Mucosa of descending colon (tissue), 3 donors: Measurements from ENCODE around the gene ZFP1. TPM values are rescaled to one million over a fixed set of nuclear protein-coding genes. Genes with fewer than 3 reads are reported as not detected.

Experiments used
- ATAC-seq: fragments of 200-7000 bp; cut with Tn5 transposase; one replicate; pipeline ENCODE4 v1.9.1; 2020; ENCODE audit warnings: mild to moderate bottlenecking, moderate library complexity
- DNase-seq, 3 donors: peaks; one replicate each; pipeline ENCODE4 v3.0.0-alpha.2; 2020
- H3K36me3 ChIP-seq: fragments of 200-600 bp; one replicate; pipeline ENCODE4 v1.8.0; 2021; ENCODE audit warnings: low read depth, mild to moderate bottlenecking
- H3K4me1 ChIP-seq: fragments of 200-600 bp; one replicate; pipeline ENCODE4 v1.8.0; 2021; ENCODE audit warnings: low read depth, mild to moderate bottlenecking
- H3K4me3 ChIP-seq: fragments of 200-600 bp; one replicate; pipeline ENCODE4 v1.8.0; 2021; ENCODE audit warnings: mild to moderate bottlenecking
- H3K9me3 ChIP-seq: fragments of 200-600 bp; one replicate; pipeline ENCODE4 v1.8.0; 2021; ENCODE audit warnings: mild to moderate bottlenecking
- intact Hi-C, 2 donors: fragments of 100-400 bp; cut with DNase I in 1 of 2; cut with micrococcal nuclease in 1 of 2; formaldehyde crosslinking; loops; one replicate each; pipeline versions ENCODE4 v1.11.0 to v1.11.1; 2022; cut with DNase I, micrococcal nuclease
- total RNA-seq, 3 donors: library from RNA; stranded (reverse); fragmentation: NEBNext Ultra II Directional in 2 of 3; extraction: Animal tissue kit (Norgen Biotek cat#: 25700) in 2 of 3; gene quantifications; one replicate each; pipeline versions ENCODE4 v1.2.1 to v1.2.4, GENCODE V29; 2021 to 2023
- TF ChIP-seq, protein P1 (sequence below): fragments of 200-600 bp; IDR thresholded peaks from one replicate; pipeline ENCODE4 v1.8.0; 2022; ENCODE audit warnings: antibody characterized with exemption, mild to moderate bottlenecking
- donor health status: DM: no; HTN: no; CAD: no; lungs with moderate emphysema.
- donor health status: DM: no; HTN: no; CAD: no.
- donor health status: DM: no; HTN: yes; CAD: no.

ZFP1 gene
- total RNA-seq, 3 donors from 2014 or later = 5.6 to 17.0 (median 6.9) TPM

DNA sequence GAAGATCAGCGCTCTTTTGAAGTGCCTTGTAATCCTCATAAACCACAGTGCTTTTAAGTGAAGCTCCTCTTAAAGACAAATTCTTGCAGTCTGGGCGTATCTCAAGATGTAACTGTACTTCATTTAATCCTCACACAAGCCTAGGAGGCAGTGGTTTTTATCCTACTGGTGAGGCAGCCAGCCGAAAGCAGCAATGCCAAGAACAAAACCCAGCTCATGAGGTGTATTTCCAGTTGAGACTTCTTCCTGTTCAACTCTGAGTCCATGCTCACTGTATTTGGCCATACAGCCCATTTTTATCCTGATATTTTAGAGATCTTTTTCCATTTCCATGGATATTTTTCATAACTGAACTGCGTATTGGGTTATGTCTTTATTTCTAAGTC is 44.9 kb downstream of the ZFP1 start:
- TF ChIP-seq, protein P1, sequence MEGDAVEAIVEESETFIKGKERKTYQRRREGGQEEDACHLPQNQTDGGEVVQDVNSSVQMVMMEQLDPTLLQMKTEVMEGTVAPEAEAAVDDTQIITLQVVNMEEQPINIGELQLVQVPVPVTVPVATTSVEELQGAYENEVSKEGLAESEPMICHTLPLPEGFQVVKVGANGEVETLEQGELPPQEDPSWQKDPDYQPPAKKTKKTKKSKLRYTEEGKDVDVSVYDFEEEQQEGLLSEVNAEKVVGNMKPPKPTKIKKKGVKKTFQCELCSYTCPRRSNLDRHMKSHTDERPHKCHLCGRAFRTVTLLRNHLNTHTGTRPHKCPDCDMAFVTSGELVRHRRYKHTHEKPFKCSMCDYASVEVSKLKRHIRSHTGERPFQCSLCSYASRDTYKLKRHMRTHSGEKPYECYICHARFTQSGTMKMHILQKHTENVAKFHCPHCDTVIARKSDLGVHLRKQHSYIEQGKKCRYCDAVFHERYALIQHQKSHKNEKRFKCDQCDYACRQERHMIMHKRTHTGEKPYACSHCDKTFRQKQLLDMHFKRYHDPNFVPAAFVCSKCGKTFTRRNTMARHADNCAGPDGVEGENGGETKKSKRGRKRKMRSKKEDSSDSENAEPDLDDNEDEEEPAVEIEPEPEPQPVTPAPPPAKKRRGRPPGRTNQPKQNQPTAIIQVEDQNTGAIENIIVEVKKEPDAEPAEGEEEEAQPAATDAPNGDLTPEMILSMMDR = no peak
- no peak overlapping the region for H3K4me3 ChIP-seq
- no peak for DNase-seq

DNA sequence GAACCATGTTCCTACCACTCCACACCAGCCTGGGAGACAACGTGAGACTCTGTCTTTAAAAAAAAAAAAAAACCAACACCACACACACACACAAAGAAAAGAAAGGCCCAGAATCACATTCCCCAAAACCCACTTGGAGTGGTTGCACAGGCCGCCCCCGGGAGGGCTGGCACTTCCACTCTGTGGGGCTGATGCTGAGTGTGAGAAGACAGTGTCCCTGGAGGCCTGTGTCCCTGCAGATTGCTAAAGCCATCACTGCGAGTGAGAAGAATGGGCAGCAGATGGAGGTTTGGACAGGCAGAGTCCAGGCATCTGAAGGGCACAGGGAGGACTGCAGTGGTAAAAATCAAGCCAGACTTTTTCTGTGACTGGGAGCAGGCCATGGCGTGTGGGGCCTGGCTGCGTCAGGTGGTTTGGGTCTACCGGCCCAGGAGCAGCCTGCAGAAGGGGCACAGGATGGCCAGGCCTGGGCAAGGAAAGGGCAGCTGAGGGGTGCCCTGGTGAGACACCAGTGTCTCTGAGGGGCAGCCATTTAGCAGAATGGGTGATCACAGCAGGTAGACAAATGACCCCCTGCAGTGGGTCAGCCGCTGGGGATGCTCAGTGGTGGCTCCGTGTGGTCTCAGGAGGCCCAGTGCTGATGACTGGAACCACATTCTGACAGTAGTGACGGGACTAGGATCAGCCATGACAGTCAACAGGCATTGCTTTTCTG is 45.6 kb downstream of the ZFP1 start:
- intact Hi-C loops = loop anchor here (10.0 kb wide), 2 partner anchors 201 to 271 kb away; partner anchors contain the start of gene TMEM170A (in 1 of the 2)
- TF ChIP-seq, protein P1 = no peak
- Histone ChIP-seq H3K4me3 (no peak overlapping the region), H3K4me1 (peaks cover 11% of the 10 kb centered on the region), H3K9me3 (no peaks in the 10 kb centered on the region), H3K36me3 (no peaks in the 10 kb centered on the region)
- ATAC-seq (no peak), DNase-seq (no peak)

More for the DNA sequence above, 44.9 kb downstream of the ZFP1 start:
- H3K36me3 ChIP-seq = no peaks in the 10 kb centered on the region
- H3K4me1 ChIP-seq = peaks cover 10% of the 10 kb centered on the region
- intact Hi-C loops = loop anchor here (10.0 kb wide), 2 partner anchors 202 to 272 kb away; partner anchors contain the start of gene TMEM170A (in 1 of the 2)
- H3K9me3 ChIP-seq = no peaks in the 10 kb centered on the region
- no peak for ATAC-seq

DNA sequence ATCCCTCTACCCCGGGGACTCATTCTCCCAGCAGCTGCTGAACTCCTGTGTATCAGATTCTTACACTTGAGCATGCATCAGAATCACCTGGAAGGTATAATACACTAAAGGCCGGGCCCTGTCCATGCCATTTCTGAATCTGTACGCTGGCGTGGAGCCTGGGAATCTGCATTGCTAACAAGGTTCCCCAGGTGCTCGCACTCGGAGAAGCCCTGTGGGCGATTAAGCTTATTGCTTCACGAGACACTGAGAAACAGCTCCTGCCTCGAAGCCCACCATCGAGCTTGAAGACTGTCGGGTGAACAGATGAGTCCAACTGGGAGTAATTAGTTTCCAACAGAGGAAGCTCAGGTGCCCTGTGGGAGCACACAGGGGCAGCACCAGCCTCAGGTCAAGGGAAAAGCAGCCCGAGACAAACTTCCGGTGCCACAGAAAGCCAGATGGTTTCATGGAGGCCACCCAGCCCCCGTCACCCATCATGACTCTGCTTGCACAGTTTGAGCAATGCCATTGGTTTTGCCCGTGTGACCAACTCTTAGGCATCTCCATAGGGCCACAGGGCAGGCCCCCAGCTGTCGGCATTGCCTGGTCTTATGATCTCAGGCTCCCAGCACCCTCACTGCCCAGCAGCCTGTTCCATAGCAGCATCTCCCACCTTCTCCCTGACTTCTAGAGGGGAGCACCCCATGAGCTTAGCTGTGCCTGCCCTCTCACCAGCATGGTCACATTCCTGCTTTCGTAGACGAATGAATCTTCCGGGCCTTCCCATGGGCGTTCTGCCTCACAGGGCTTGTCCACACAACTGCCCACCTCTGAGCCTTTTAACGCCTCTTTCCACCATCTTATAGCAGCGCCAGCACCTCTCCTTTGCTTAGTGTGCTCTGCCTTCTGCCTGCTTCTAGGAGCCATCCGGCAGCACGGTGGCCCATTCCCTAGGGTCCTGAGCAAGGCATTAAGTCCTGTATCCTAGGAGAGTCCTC is 47.8 kb downstream of the ZFP1 start:
- ATAC-seq (no peak), DNase-seq (no peak)
- no peak overlapping the region for H3K4me3 ChIP-seq
- H3K4me1 ChIP-seq = peaks cover 11% of the 10 kb centered on the region
- no peaks in the 10 kb centered on the region for H3K36me3 ChIP-seq
- no peaks in the 10 kb centered on the region for H3K9me3 ChIP-seq
- TF ChIP-seq, protein P1 = no peak
- intact Hi-C loops = loop anchor here (10.0 kb wide), 2 partner anchors 199 to 269 kb away; partner anchors contain the start of gene TMEM170A (in 1 of the 2)

DNA sequence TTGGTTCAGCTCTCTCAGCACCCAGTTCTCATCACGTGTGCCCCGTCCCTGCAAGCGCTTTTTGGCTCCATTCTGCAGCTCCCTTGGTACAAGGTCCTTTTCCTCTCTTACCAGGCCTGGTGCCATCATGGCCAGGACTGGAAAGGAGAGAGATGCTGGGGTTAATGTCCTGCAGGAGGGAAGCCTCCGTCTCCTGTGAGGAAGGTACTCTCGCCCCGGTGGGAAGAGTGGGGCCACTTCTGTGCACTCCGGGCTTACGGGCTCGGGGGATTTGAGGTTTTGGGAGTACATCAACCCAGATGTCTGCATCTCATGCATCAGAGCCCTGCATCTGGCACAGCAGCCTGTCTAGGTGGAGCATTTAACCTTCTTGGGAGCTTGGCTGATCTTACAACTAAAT is 48.5 kb downstream of the ZFP1 start:
- no peaks in the 10 kb centered on the region for H3K9me3 ChIP-seq
- ATAC-seq (no peak), DNase-seq (no peak)
- H3K36me3 ChIP-seq = no peaks in the 10 kb centered on the region
- peaks cover 11% of the 10 kb centered on the region for H3K4me1 ChIP-seq
- TF ChIP-seq, protein P1 = no peak
- no peak overlapping the region for H3K4me3 ChIP-seq
- intact Hi-C loops = loop anchor here (10.0 kb wide), 2 partner anchors 198 to 268 kb away; partner anchors contain the start of gene TMEM170A (in 1 of the 2)

DNA sequence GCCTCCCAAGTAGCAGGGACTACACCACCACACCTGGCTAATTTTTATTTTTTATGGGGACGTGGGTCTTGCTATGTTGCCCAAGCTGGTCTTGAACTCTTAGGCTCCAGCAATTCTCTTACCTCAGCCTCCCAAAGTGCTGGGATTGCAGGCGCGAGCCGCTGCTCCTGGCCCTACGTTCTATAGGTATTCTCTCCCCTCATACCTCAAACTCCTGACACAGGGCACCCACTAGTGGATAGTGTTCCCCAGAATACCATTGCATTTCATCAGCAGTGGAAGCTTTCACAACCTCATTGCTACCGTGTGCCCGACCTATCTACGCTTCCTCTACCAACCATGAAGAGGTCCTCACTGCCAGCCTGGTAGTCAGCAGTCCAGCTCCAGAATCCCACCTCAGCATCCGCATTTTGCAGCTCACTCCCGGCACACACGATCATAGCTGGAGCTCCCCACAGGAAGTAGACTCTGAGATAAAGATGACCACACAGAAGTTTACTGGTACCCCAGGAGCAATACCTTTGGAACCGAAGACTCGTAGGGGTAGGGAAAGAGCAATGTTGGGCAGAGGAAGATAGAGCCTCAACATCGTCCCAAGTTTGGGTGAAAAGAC is 49.3 kb downstream of the ZFP1 start:
- ATAC-seq (no peak), DNase-seq (no peak)
- Histone ChIP-seq H3K4me3 (no peak overlapping the region), H3K9me3 (no peaks in the 10 kb centered on the region), H3K4me1 (peaks cover 11% of the 10 kb centered on the region), H3K36me3 (no peaks in the 10 kb centered on the region)
- TF ChIP-seq, protein P1 = no peak
- intact Hi-C loops = loop anchor here (10.0 kb wide), 2 partner anchors 197 to 267 kb away; partner anchors contain the start of gene TMEM170A (in 1 of the 2)
